Measurements from ENCODE around the gene KIF26B. TPM values are rescaled to one million over a fixed set of nuclear protein-coding genes. Genes with fewer than 3 reads are reported as not detected.

Gene KIF26B
- total and polyA plus RNA-seq, 2 experiments from 2014 or later: 0.03 to 0.76 TPM

- Histone ChIP-seq H3K9me2 (ENCODE audit: insufficient read depth) (no peaks in the 10 kb centered on the region), H3F3A (replicated peaks; ENCODE audit: low read depth) (no peaks in the 10 kb centered on the region), H4K20me1 (replicated peaks; ENCODE audit: insufficient read depth) (no peaks in the 10 kb centered on the region), H3K4me1 (ENCODE audit: insufficient read depth) (peaks cover 9% of the 10 kb centered on the region; the same call in 1 of the 2 replicates), H3K4me3 (no peak overlapping the region), H3K27ac (ENCODE audit: low read depth) (no peak overlapping the region), H3K4me2 (no peak overlapping the region), H2AFZ (no peak overlapping the region), H3K79me2 (replicated peaks; ENCODE audit: insufficient read depth) (no peaks in the 10 kb centered on the region), H3K36me3 (ENCODE audit: insufficient read depth) (no peaks in the 10 kb centered on the region; the same call in 1 of the 2 replicates), H3K27me3 (ENCODE audit: insufficient read depth) (no peaks in the 10 kb centered on the region)
- peaks cover 5% of the 10 kb centered on the region for H3K27me3 Mint-ChIP-seq (ENCODE audit: insufficient read depth, low read depth, poor library complexity)
- peaks cover 16% of the 10 kb centered on the region for H3K36me3 Mint-ChIP-seq (ENCODE audit: low read depth)
- peaks cover 21% of the 10 kb centered on the region for H3K9me3 Mint-ChIP-seq
- H3K4me1 Mint-ChIP-seq: peaks cover 11% of the 10 kb centered on the region
- H3K4me3 Mint-ChIP-seq: no peak overlapping the region
- no peak overlapping the region for H3K27ac Mint-ChIP-seq
- no peak for ATAC-seq
- no peak for DNase-seq (ENCODE audit: low spot score)
- no peak for TF ChIP-seq STAT1 (IDR thresholded peaks at IDR 0.05; ENCODE audit: unreplicated experiment)
- TF ChIP-seq EZH2phosphoT487 (IDR thresholded peaks at IDR 0.05; ENCODE audit: unreplicated experiment): no peak
- no peak for TF ChIP-seq ETS1 (IDR thresholded peaks at IDR 0.05)
- no peak for TF ChIP-seq REST (IDR thresholded peaks at IDR 0.05; ENCODE audit: unreplicated experiment)
- TF ChIP-seq ZNF462 (CRISPR knock-in tag; IDR thresholded peaks at IDR 0.05): no peak
- no peak for TF ChIP-seq JUNB (IDR thresholded peaks at IDR 0.05; ENCODE audit: unreplicated experiment)
- no peak for TF ChIP-seq CTCF (conservative IDR thresholded peaks at IDR 0.05; ENCODE audit: low read depth in 2 of 2)
- no peak for TF ChIP-seq POLR2AphosphoS5 (IDR thresholded peaks at IDR 0.05; ENCODE audit: low read depth)
- no peak for TF ChIP-seq ZNF331 (CRISPR knock-in tag; IDR thresholded peaks at IDR 0.05; ENCODE audit: low read depth)
- TF ChIP-seq CREB1 (CRISPR knock-in tag; IDR thresholded peaks at IDR 0.05; ENCODE audit: low read depth): no peak
Measured at GRCh38 chr1:245212221-245212710, 57.5 kb downstream of the KIF26B start.
